Fibroblast of villous mesenchyme (primary cell): ENCODE measurements around the gene MCEE. TPM values are rescaled to one million over a fixed set of nuclear protein-coding genes. Genes with fewer than 3 reads are reported as not detected.
"Not testable (repeated sequence)": the region's sequence is repeated elsewhere in the genome, so short reads cannot be mapped to it uniquely, and the experiment has no call there.

Experiments
- DNase-seq: peaks from one replicate; pipeline ENCODE4 v3.0.0-alpha.2; 2010; ENCODE audit warnings: low read depth
- H3K4me3 ChIP-seq: 2 replicates; pipeline ENCODE4 v1.5.1; 2011; ENCODE audit warnings: low read depth, mild to moderate bottlenecking, low read length
- total RNA-seq: library from RNA; depleted of rRNA; stranded (reverse); fragments of >200 nt; gene quantifications from 2 replicates; pipeline ENCODE4 v1.2.3, GENCODE V29; 2012
- TF ChIP-seq, protein P1 (sequence below): IDR thresholded peaks from 2 replicates; pipeline ENCODE4 v1.5.1; 2012; ENCODE audit warnings: low read depth, mild to moderate bottlenecking, low read length; ENCODE audit not compliant: insufficient read depth

The MCEE gene
- total RNA-seq: 14.2 and 21.3 TPM in 2 replicates

DNA sequence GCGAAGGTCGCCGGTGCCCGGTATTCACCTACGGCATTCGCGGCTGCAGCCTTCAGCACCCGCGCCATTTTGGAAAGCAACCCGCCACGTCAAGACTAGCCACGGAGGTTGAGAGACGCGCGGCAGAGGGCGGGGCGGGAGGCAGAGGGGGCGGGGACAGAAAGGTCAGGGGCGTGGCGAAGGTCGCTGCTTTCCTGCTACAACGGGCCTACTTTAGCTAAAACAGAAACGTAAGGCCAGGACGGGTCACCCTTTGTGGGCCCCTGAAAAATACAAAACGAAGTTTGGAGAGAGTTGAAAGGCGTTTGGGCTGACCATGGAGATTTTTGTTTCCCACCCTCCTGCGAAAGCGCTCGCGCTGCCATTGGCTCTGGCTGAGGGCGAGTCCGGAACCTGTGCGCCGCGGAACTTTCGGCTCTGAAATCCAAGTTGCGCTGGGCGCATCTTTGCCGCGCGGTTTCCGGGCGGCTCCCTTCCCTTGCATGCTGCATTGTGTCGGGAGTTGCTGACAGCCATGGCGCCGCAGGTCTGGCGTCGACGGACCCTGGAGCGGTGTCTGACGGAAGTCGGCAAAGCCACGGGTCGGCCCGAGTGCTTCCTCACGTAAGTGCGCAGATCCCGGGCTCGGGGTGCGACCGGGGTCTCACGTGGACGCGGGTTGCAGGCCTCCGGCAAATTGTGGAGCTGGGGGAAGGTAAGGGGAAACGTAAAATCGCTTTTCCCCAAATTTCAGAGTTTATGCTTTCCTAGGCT, at the start of gene MCEE, which contains the start of gene MPHOSPH10:
MCEE (minus strand) TSS at position 78 of the 753 bp plus-strand sequence; CDS start at position 68, 10 bp downstream.
MPHOSPH10 (plus strand) TSS at position 483 of the 753 bp plus-strand sequence; CDS start at position 515, 32 bp downstream.
- peak within 1 kb of the TSS; percentile 89 for H3K4me3 ChIP-seq
- peak; percentile 93 for DNase-seq
- TF ChIP-seq, protein P1, sequence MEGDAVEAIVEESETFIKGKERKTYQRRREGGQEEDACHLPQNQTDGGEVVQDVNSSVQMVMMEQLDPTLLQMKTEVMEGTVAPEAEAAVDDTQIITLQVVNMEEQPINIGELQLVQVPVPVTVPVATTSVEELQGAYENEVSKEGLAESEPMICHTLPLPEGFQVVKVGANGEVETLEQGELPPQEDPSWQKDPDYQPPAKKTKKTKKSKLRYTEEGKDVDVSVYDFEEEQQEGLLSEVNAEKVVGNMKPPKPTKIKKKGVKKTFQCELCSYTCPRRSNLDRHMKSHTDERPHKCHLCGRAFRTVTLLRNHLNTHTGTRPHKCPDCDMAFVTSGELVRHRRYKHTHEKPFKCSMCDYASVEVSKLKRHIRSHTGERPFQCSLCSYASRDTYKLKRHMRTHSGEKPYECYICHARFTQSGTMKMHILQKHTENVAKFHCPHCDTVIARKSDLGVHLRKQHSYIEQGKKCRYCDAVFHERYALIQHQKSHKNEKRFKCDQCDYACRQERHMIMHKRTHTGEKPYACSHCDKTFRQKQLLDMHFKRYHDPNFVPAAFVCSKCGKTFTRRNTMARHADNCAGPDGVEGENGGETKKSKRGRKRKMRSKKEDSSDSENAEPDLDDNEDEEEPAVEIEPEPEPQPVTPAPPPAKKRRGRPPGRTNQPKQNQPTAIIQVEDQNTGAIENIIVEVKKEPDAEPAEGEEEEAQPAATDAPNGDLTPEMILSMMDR: no peak

DNA sequence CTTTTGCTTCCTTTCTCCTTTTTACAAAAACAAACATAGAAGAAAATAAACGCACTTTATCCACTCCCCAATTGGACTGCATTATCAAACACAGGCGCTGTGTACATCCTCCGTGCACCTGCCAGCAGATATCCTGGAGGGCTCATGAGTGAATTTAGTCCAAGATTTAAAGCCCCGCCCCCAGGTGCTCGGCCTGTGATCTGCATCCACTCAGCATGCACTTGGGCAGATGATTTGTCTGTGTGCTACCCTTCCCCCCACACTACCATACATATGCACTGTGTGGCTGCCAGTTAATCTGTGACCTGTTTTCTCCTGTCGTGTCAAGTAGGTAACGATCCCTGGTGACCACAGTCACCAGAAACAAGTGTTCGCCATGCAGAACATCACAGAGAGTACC, 48.8 kb upstream of the MCEE start:
- H3K4me3 ChIP-seq, DNase-seq: not testable (repeated sequence)

DNA sequence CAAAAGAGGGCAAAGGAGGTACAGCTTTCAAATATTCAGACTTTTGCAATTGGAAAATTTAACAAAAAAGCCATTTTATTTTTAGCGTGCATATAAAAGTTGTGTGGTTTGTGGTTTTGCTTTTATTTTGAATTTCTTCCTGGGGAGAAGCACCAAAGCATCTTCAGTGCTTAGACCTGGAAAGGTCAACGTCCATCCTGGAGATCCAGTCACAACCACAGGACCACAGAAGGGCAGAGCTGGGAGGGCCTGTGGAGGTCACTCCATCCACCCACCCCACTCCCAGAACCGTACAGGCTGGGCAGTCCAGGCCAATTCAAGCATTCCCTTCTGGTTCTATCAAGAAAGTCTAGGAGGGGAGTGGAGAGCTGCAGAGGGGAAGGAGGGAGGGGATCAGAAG, 44.2 kb upstream of the MCEE start:
- TF ChIP-seq, protein P1: no peak
- no peak overlapping the region for H3K4me3 ChIP-seq
- DNase-seq: no peak

DNA sequence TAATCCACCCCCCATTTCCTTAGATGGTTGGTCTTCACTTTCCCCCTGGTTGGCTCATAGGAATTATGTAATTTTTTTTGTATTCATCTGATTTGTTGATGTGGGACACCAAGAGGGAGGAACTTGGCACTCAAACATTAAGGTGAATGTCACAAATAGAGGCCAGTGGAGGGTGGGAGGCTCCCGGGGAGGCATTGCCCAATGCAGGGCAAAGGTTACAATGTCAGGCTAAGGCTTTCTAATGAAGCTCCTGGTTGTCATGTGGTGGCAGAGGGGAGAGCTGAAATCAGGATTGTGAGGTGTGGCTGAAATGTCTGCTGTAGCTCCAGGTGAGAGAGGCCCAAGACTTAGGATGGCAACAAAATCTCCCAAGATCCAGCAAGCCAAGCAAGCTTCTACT, 43.1 kb upstream of the MCEE start:
- H3K4me3 ChIP-seq: no peak overlapping the region
- no peak for DNase-seq
- TF ChIP-seq, protein P1: no peak

DNA sequence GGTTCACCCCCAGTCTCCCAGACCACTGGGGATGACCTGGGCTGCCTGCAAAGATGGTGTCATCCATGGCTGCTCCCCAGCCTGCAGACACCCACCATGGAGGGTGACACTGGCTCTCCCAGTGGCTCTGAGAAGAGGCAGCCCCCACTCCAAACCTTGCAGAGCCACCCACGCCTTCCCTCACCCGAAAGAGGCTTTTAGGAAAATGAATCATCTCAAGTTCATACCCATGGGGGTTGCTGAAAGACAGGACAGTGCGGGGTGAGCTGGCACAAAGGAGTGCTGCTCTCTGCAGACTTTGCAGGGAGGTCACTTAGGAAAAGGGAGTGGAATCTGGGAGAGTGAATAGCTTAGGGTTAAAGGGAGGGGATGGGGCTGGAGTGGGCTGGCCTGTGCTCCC, 36.8 kb upstream of the MCEE start:
- no peak for DNase-seq
- H3K4me3 ChIP-seq: no peak overlapping the region
- TF ChIP-seq, protein P1: no peak

DNA sequence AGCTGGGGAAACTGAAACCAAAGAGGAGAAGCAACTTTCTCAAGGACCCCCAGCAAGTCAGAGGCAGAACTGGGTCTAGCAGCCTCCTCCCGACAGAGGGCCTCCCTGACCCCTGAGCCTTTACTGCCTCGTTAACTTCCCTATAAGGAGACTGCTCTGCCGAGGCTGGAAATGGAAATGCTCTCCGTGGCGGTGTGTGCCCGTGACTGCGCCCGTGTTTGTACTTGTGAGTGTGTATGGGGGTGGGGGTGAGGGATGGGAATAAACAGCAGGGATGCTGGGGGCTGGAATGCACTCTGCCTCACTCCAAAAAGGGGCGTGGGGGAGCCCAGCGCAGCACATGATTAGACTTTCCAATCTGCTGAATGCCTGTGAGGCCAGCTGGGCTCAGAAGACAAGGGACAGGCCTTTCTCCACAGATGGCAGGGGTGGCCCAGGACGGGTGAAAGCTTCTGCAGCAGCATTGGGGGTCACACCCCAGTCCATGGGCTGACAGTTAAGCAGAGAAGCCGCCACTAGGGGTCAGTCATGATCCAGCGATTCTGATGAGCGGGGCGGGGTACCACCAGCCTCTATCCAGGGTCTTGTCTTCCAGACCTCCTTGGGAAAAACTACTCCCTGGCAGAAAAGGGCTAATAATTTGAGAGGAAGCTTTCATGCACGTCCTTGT, 27.2 kb upstream of the MCEE start:
- peak overlapping the region; percentile 41 for H3K4me3 ChIP-seq
- peak; percentile 25 for DNase-seq
- TF ChIP-seq, protein P1: peak; percentile 66

DNA sequence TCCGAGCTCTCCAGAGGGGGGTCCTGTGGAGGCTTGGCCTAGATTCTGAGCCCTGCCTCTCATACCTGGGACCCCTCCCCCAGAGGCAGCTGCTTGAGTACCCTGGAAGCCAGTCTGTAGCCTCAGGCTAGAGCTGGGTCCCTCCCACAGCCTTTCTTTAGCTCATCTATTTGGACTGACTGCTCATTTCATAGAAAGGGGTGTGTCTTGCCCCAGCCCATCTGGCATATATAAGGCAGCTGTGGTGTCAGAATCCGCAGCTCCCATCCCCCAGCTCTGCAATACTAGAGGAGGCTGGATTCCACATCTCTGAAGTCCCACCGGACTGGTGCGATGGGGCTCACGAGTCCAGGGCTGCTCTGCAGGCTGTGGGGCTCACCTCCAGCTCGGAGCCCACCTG, 26.5 kb upstream of the MCEE start:
- DNase-seq: peak; percentile 42
- H3K4me3 ChIP-seq: peak overlapping the region; percentile 41
- TF ChIP-seq, protein P1: no peak
